Urinary bladder (tissue), 4 donors: ENCODE measurements around the gene OSM. TPM values are rescaled to one million over a fixed set of nuclear protein-coding genes. Genes with fewer than 3 reads are reported as not detected.
"Not testable (repeated sequence)": the region's sequence is repeated elsewhere in the genome, so short reads cannot be mapped to it uniquely, and the experiment has no call there.

Experiments
- DNase-seq: peaks from one replicate; pipeline ENCODE4 v3.0.0-alpha.2; 2015; ENCODE audit errors: extremely low spot score
- H3K27ac ChIP-seq: one replicate; pipeline ENCODE4 v1.5.1; 2013; ENCODE audit warnings: low read depth, mild to moderate bottlenecking, moderate library complexity
- H3K36me3 ChIP-seq: one replicate; pipeline ENCODE4 v1.6.1; 2013; ENCODE audit warnings: mild to moderate bottlenecking, moderate library complexity; ENCODE audit not compliant: insufficient read depth
- H3K4me1 ChIP-seq: one replicate; pipeline ENCODE4 v1.6.1; 2013; ENCODE audit warnings: mild to moderate bottlenecking, moderate library complexity; ENCODE audit not compliant: insufficient read depth
- H3K4me3 ChIP-seq: one replicate; pipeline ENCODE4 v1.5.1; 2013; ENCODE audit warnings: low read depth, low read length
- WGBS: extraction: QIAGEN DNeasy Blood & Tissue Kit; methylation state at CpG from one replicate; pipeline ENCODE4 v1.1.7; 2013; 5-methylcytosine and 5-hydroxymethylcytosine counted together
- polyA plus RNA-seq: library from polyadenylated mRNA; stranded (reverse); fragments of 200-250 nt; gene quantifications from one replicate; pipeline ENCODE4 v1.2.3, GENCODE V29; 2013
- total RNA-seq: library from RNA; depleted of rRNA; stranded (reverse); fragments of >200 nt; gene quantifications from one replicate; pipeline ENCODE4 v1.2.3, GENCODE V29; 2014
- donor health status: healthy with polysubstance abuse.
- donor health status: healthy.

The OSM gene
- total and polyA plus RNA-seq, 2 donors: 0.32 to 1.3 TPM

DNA sequence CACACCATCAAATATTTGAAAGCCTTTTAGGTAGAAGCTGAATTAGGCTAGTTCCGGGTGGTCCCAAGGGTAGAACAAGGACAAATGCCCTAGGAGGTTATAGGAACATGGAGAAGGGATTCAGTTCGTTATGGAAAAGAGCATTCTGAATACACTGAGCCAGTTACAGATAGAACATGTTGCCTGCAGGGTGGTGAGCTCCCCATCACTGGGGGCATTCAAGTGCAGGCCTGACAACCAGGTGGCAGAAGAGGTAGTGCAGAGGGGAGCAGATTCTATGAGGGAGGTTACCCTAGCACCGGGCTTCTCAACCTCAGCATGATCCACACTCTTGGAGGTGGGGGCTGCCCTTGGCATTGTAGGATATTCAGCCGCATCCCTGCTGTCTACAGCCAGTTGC lies 44.3 kb downstream of the OSM start:
- no peak overlapping the region for H3K4me3 ChIP-seq
- no peaks in the 10 kb centered on the region for H3K36me3 ChIP-seq
- DNase-seq: no peak
- 86% methylated on average over 4 of the region's 4 CpGs for WGBS
- H3K27ac ChIP-seq: no peak overlapping the region
- H3K4me1 ChIP-seq: no peaks in the 10 kb centered on the region

DNA sequence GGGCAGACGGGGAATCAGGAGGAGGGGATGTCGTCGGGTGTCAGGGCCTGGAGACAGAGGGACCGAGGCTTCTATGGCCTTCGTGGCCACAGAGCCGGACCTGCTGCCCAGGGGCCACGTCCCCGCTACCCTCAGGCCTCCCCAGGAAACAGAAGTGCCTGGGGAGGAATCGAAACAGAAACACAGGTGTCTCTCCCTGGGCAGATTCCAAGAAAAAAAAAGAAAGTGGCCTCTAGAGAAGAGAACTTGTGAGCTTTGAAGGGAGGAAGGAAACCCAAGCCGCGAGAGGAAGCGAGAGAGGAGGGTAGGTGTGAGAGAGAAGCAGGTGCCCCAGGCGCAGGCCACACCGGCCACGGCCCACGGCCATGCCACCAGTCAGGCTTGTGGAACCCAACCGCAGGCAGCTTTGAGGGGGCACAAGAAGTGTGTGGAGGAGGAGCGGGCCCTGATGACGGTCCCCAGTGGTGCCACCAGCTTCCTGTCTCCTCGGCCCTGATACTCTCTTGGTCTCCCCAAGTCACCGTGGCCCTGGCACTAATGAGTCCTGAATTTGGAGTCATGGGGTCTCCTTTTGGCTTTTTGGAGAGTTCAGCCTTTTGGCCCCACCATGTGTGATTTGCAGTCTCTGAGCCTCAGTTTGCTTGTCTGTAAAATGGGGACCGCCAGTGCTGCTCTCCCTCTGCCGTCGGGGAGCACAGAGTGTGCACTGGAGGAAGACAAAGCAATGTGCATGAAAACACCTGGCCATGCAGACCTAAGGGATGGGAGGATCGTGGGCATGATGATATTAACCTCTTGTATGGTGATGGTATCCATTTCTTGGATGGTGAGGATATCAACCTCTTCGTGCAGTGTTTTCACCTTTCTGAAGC lies 45.3 kb downstream of the OSM start:
- no peak for DNase-seq
- Histone ChIP-seq H3K36me3 (no peaks in the 10 kb centered on the region), H3K4me3 (no peak overlapping the region), H3K4me1 (no peaks in the 10 kb centered on the region), H3K27ac (no peak overlapping the region)
- WGBS: 80% methylated on average over 26 of the region's 26 CpGs

DNA sequence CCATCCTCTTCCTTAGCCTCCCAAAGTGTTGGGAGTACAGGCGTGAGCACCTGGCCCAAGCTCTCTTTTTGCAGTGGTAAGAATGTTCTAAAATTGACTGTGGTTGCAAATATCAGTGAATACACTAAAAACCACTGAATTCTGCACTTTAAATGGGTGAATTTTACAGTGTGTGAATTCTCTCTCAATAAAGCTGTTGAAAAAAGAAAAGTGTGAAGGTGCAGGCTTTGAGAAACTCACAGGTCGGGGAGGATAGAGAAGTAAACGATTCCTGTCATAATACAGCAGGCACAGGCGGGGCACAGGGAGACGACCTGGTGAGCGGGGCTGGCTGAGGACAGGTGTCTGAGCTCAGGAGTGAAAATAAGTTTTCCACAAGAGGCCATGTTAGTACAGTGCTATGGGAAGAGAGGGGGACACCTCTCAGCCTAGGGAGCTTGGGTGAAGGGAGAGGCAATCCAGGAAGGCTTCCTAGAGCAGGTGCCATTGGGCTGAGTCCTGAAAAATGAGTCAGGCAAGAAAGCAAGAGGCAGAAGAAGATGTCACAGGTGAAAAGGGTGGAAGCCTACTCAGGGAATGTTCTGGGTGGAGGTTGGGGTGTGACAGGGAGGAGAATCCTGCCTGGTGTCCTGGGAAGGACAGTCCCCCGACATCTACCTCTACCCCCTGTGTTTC lies 46.2 kb downstream of the OSM start:
- no peak for DNase-seq
- Histone ChIP-seq H3K4me3 (no peak overlapping the region), H3K36me3 (no peaks in the 10 kb centered on the region), H3K4me1 (no peaks in the 10 kb centered on the region), H3K27ac (no peak overlapping the region)
- 82% methylated on average over 7 of the region's 7 CpGs for WGBS

DNA sequence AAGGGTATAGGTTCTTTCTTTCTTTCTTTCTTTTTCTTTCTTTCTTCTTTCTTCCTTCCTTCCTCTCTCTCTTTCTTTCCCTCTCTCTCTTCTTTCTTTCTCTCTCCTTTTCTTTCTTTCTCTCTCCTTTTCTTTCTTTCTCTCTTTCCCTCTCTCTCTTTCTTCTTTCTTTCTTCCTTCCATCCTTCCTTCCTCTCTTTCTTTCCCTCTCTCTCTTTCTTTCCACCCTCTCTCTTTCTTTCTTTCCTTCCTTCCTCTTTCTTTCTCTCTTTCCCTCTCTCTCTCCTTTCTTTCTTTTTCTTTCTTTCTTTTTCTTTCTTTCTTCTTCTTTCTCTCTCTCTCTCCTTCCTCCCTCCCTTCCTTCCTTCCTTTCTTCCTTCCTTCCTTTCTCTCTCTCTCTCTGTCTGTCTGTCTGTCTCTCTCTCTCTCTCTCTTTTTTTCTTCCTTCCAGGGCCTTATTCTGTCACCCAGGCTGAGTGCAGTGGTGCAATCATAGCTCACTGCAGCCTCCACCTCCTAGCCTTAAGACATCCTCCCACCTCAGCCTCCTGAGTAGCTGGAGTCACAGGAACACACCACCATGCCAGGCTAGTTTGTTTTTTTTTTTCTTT lies 46.9 kb downstream of the OSM start:
- DNase-seq: no peak
- no peak overlapping the region for H3K27ac ChIP-seq
- no peak overlapping the region for H3K4me3 ChIP-seq
- H3K36me3 ChIP-seq: no peaks in the 10 kb centered on the region
- H3K4me1 ChIP-seq: no peaks in the 10 kb centered on the region

DNA sequence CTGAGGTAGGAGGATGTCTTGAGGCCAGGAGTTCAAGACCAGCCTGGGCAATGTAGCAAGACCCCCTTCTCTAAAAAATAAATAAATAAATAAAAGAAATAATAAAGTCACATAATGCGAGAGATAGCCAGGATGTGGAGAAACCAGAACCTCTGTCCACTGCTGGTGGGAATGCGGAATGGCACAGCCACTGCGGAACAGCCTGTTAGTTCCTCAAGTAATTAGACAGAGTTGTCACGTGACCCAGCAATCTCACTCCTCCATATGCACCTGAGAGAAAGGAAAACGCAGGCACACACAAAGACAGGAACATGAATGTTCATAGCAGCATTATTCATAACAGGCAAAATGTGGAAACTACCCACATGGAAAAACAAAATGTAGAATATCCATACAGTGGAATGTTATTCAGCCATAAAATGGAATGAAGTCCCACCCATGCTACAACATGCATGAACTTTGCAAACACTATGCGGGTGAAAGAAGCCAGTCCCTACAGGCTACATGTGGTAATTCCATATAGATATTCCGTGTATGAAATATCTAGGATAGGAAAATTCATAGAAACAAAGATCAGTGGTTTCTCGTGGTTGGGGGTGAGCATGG lies 47.5 kb downstream of the OSM start:
- 90% methylated on average over 8 of the region's 8 CpGs for WGBS
- Histone ChIP-seq H3K36me3 (no peaks in the 10 kb centered on the region), H3K27ac (no peak overlapping the region), H3K4me3 (no peak overlapping the region), H3K4me1 (no peaks in the 10 kb centered on the region)
- DNase-seq: no peak

DNA sequence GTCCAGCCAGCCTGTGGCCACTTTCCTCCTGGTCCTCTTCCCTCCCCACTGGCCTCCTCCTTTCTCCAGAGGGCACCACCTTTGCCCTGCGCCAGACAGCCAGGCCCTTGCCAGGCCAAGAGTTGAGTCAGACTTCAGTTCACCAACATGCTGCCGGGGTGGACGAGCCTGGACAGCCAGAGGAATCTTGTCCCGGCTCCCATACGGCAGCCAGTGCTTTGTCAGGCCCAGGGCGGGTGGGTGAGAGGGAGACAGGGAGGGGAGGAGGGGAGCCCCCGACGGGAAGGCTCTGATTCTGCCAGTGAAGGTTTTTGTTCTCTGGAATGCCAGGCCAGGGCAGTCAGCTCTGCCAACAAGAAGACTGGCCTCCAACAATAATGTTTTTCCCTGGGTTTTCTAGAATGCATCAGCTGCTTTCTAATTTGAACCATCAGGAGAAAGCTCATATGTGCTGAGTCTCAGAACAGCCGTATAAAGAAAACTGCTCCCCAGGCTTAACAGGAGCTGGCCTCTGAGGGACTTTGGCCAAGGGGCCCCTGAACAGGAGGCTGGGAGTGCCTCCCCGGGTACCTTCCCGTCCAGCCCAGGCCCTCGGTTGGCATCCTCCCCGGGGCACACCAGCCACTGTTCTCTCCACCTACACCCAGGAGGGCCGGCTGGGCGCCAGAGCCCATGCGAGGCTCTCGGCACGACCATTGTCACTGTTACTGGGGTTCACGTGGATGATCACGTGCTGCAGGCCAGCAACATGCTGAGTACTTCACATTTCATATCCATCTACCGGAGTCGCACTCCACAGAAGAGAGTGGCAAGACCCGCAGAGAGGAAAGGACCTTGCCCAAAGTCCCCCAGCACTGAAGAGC lies 48.7 kb downstream of the OSM start:
- Histone ChIP-seq H3K4me3 (no peak overlapping the region), H3K36me3 (no peaks in the 10 kb centered on the region), H3K4me1 (no peaks in the 10 kb centered on the region), H3K27ac (no peak overlapping the region)
- no peak for DNase-seq
- WGBS: 70% methylated on average over 23 of the region's 23 CpGs

DNA sequence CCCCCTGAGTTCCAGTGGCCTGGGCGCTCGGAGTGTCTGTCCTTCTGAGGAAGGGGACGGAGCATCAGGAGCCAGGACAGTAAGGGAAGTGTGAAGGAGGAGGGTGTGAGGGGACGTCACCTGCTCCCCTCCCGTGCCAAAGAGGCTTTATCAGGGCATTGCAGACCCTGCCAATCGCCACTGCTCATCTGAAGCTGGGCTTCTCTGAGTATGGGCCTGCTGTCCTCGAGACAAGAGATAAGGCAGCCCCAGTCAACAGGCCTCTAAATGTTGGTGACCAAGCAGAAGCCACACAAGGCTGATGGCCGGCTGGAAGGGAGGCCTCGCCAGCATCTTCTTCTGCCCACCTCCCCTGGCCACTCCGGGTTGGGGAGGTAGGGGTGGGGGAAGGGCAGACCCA lies 49.9 kb downstream of the OSM start:
- WGBS: 87% methylated on average over 10 of the region's 10 CpGs
- H3K4me1 ChIP-seq: no peaks in the 10 kb centered on the region
- no peaks in the 10 kb centered on the region for H3K36me3 ChIP-seq
- no peak overlapping the region for H3K4me3 ChIP-seq
- H3K27ac ChIP-seq: no peak overlapping the region
- DNase-seq: no peak

DNA sequence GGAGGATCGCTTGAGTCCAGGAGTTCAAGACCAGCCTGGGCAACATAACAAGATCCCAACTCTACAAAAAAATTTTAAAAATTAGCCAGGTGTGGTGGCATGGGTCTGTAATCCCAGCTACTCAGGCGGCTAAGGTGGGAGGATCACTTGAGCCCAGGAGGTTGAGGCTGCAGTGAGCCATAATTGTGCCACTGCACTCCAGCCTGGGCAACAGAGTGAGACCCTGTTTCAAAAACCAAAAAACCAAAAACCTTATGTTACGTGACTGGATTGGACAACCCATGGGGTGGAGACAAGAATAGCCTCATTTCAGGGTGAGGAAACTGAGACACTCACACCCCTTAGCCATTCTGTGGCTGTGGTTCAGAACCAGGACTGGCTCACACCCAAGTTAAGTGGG lies 50.4 kb downstream of the OSM start:
- not testable (repeated sequence) for H3K4me1 ChIP-seq, H3K27ac ChIP-seq, DNase-seq, H3K36me3 ChIP-seq, H3K4me3 ChIP-seq
- 96% methylated on average over 3 of the region's 3 CpGs for WGBS

DNA sequence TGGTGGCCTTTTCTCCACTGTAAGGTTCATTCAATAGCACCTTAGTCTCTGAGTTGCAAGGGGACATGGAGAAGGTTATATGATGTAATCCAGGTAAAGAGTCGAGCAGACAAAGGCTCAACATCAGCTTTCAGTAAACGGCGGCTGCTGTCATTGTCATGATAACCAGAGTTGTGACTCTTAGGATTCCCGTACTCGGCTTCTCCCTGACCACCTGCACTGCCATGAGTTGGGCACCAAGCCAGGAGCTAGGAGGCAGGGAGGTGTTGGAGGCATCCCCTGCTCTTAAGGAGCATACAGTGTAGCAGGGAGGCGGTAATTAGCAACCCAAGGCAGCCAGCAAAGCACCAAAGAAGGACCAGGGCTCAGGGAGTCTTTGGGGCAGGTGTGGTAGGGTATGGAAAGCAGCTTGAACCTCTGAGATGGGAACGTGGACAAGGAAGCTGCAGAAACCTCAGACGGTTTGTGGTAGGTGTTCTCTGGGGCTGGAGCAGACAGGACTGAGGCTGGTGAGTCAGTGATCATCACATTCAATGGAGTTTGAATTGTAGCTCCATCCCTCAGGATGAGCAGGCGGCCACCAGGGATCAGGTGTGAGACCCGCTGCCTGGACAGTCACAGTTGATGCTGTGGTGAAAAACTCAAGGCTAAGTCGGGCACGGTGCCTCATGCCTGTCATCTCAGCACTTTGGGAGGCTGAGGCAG lies 51.8 kb downstream of the OSM start:
- Histone ChIP-seq H3K4me1 (no peaks in the 10 kb centered on the region), H3K27ac (no peak overlapping the region), H3K36me3 (no peaks in the 10 kb centered on the region), H3K4me3 (no peak overlapping the region)
- no peak for DNase-seq
- 69% methylated on average over 12 of the region's 12 CpGs for WGBS

DNA sequence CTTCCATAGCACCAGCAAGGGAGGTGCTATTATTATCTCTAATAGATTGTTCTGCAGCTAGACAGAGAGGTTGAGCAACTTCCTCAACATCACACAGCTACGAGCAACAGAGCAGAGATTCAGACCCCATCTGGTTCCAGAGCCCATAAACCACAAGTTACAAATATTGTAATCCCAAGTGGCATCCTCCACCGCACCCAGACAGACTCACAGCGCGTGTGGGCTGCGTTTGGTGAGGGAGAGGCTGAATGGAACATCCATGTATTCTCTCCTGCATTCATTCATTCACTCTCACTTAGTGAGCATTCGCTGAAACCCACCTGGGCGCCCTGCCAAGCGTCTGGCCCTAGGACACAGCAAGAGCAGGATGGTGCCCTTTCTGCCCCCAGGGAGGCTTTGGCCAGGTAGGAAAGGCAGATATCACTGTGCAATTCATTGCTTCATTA lies 53.6 kb downstream of the OSM start:
- no peak overlapping the region for H3K27ac ChIP-seq
- H3K4me3 ChIP-seq: no peak overlapping the region
- no peaks in the 10 kb centered on the region for H3K4me1 ChIP-seq
- WGBS: 65% methylated on average over 8 of the region's 8 CpGs
- no peak for DNase-seq
- no peaks in the 10 kb centered on the region for H3K36me3 ChIP-seq
